ENCODE data around the gene ROBO1. TPM values are rescaled to one million over a fixed set of nuclear protein-coding genes. Genes with fewer than 3 reads are reported as not detected.

Gene ROBO1
- polyA plus RNA-seq, 1 donor (not counting 4 experiments of a cell fraction or from before 2014, with no cell fraction given): 27.1 TPM

- Histone ChIP-seq H3K4me3 (ENCODE audit: control insufficient read depth in 2 of 3, extremely low read depth in 1 of 3, insufficient read depth in 2 of 3, low read depth in 1 of 3, low read length in 3 of 3) (no peak overlapping the region), H3K27me3 (ENCODE audit: control insufficient read depth, extremely low read depth, insufficient read depth, low read length) (no peaks in the 10 kb centered on the region), H2AFZ (ENCODE audit: control insufficient read depth, low read length) (no peak overlapping the region), H3K9me1 (ENCODE audit: control insufficient read depth, extremely low read depth, insufficient read depth, low read length) (no peaks in the 10 kb centered on the region), H3K36me3 (ENCODE audit: control insufficient read depth in 2 of 2, extremely low read depth in 1 of 2, insufficient read depth in 2 of 2, low read length in 2 of 2) (no peaks in the 10 kb centered on the region), H3K27ac (ENCODE audit: control insufficient read depth, insufficient read depth, low read length) (no peak overlapping the region), H4K20me1 (ENCODE audit: control insufficient read depth, extremely low read depth, insufficient read depth, low read length) (no peaks in the 10 kb centered on the region), H3K4me2 (ENCODE audit: control insufficient read depth, extremely low read depth, insufficient read depth, low read depth, low read length) (no peak overlapping the region), H3K9me3 (ENCODE audit: control insufficient read depth, low read depth, low read length) (no peaks in the 10 kb centered on the region), H3K79me2 (ENCODE audit: control insufficient read depth, insufficient read depth, low read length) (no peaks in the 10 kb centered on the region), H3K9ac (ENCODE audit: control insufficient read depth, extremely low read depth, insufficient read depth, low read length) (no peak overlapping the region), H3K4me1 (ENCODE audit: control insufficient read depth, extremely low read depth, insufficient read depth, low read length) (peaks cover 7% of the 10 kb centered on the region)
- dilution Hi-C loops (cut with MboI; ENCODE audit: extremely low pct_ligation_motif_present, low sequenced_read_pairs): no loop called here
- FAIRE-seq (no peak), DNase-seq (ENCODE audit: low read depth, low spot score) (no peak)
- TF ChIP-seq, protein P1, sequence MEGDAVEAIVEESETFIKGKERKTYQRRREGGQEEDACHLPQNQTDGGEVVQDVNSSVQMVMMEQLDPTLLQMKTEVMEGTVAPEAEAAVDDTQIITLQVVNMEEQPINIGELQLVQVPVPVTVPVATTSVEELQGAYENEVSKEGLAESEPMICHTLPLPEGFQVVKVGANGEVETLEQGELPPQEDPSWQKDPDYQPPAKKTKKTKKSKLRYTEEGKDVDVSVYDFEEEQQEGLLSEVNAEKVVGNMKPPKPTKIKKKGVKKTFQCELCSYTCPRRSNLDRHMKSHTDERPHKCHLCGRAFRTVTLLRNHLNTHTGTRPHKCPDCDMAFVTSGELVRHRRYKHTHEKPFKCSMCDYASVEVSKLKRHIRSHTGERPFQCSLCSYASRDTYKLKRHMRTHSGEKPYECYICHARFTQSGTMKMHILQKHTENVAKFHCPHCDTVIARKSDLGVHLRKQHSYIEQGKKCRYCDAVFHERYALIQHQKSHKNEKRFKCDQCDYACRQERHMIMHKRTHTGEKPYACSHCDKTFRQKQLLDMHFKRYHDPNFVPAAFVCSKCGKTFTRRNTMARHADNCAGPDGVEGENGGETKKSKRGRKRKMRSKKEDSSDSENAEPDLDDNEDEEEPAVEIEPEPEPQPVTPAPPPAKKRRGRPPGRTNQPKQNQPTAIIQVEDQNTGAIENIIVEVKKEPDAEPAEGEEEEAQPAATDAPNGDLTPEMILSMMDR (optimal IDR thresholded peaks at IDR 0.05 in 1 of 3, IDR thresholded peaks at IDR 0.05 in 1 of 3, conservative IDR thresholded peaks at IDR 0.05 in 1 of 3; ENCODE audit: extremely low read depth in 1 of 3, insufficient read depth in 2 of 3, low read length in 3 of 3): no peak
- no peak for TF ChIP-seq EZH2 (IDR thresholded peaks at IDR 0.05; ENCODE audit: low read length)
These were observed 889.0 kb downstream of the ROBO1 start for GRCh38 chr3:78878789-78879188.

GRCh38 chr3:78878011-78878410 is 889.8 kb downstream of the ROBO1 start:
- H3K4me1 ChIP-seq (ENCODE audit: control insufficient read depth, extremely low read depth, insufficient read depth, low read length): peaks cover 7% of the 10 kb centered on the region
- no peaks in the 10 kb centered on the region for H3K79me2 ChIP-seq (ENCODE audit: control insufficient read depth, insufficient read depth, low read length)
- no peak for DNase-seq (ENCODE audit: low read depth, low spot score)
- no peak overlapping the region for H2AFZ ChIP-seq (ENCODE audit: control insufficient read depth, low read length)
- no peaks in the 10 kb centered on the region for H3K36me3 ChIP-seq (ENCODE audit: control insufficient read depth in 2 of 2, extremely low read depth in 1 of 2, insufficient read depth in 2 of 2, low read length in 2 of 2)
- H3K9me1 ChIP-seq (ENCODE audit: control insufficient read depth, extremely low read depth, insufficient read depth, low read length): no peaks in the 10 kb centered on the region
- H3K27me3 ChIP-seq (ENCODE audit: control insufficient read depth, extremely low read depth, insufficient read depth, low read length): no peaks in the 10 kb centered on the region
- H3K9me3 ChIP-seq (ENCODE audit: control insufficient read depth, low read depth, low read length): no peaks in the 10 kb centered on the region
- TF ChIP-seq EZH2 (IDR thresholded peaks at IDR 0.05; ENCODE audit: low read length): no peak
- TF ChIP-seq, protein P1 (optimal IDR thresholded peaks at IDR 0.05 in 1 of 3, IDR thresholded peaks at IDR 0.05 in 1 of 3, conservative IDR thresholded peaks at IDR 0.05 in 1 of 3; ENCODE audit: extremely low read depth in 1 of 3, insufficient read depth in 2 of 3, low read length in 3 of 3): no peak
- no peak overlapping the region for H3K4me3 ChIP-seq (ENCODE audit: control insufficient read depth in 2 of 3, extremely low read depth in 1 of 3, insufficient read depth in 2 of 3, low read depth in 1 of 3, low read length in 3 of 3)
- H3K9ac ChIP-seq (ENCODE audit: control insufficient read depth, extremely low read depth, insufficient read depth, low read length): no peak overlapping the region
- dilution Hi-C loops (cut with MboI; ENCODE audit: extremely low pct_ligation_motif_present, low sequenced_read_pairs): no loop called here
- H4K20me1 ChIP-seq (ENCODE audit: control insufficient read depth, extremely low read depth, insufficient read depth, low read length): no peaks in the 10 kb centered on the region
- FAIRE-seq: no peak
- no peak overlapping the region for H3K27ac ChIP-seq (ENCODE audit: control insufficient read depth, insufficient read depth, low read length)
- no peak overlapping the region for H3K4me2 ChIP-seq (ENCODE audit: control insufficient read depth, extremely low read depth, insufficient read depth, low read depth, low read length)
